Measurements from ENCODE around the gene RAD51B. TPM values are rescaled to one million over a fixed set of nuclear protein-coding genes. Genes with fewer than 3 reads are reported as not detected.

RAD51B gene
- polyA plus RNA-seq, 4 donors = 10.6 to 13.2 (median 11.3) TPM

DNA sequence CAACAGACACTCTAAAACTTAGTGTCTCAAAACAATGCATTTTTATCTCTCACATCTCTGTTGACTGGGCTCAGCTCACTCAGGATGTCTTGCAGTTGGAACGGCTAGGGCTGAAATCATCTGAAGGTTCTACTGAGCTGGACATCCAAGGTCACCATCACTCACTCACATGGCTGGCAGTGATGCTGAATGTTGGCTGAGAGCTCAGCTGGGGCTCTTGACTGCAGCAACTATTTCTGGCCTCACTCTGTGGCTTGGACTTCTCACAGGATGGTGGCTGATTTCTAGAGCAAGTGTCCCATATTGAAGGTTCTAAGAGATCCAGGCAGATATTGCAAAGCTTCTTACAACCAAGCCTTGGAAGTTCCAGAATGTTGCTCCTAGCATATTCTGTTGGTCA lies 806.8 kb downstream of the RAD51B start:
- no peak for DNase-seq (ENCODE audit: low read depth in 4 of 4, low spot score in 2 of 4)

DNA sequence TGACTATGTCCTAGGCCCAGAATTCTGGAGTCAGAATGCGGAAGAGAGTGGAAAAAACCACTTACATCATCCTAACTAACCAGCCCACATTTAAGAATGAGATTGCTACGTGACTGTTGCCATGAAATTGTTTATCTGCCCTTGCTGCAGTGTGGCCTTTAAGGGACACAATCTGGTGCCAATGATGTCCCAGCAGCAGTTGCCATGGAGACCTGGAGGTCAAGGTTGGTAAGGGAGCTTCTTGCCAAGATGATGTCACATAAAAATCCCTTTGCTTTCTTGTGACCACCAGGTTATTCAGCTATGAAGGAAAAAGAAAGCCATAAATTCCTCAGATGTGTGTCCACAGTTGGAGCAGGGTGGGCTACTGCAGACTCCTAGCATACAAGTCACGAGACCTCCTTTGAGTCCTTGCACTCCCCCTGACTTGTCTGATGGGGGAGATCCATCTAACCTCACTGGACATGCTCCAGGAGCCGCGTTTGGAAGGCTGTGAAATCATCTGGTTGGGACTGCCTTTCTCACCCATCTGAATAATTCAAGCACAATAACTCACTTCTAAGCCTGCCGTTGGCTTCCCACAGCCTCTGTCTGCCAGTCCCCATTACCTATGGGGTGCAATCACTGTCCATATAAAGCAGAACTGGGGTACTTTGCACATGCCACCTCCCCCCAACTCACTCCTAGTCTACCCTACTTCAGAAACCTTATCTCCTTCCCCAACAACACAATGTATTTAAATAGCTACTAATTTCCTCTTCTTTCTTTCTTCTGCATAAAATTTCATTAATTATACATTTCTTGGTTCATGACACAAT lies 807.7 kb downstream of the RAD51B start:
- no peak for DNase-seq (ENCODE audit: low read depth in 4 of 4, low spot score in 2 of 4)

- no peak for DNase-seq (ENCODE audit: low read depth in 4 of 4, low spot score in 2 of 4)
These were observed 808.5 kb downstream of the RAD51B start for GRCh38 chr14:68627868-68628604.

- no peak for DNase-seq (ENCODE audit: low read depth in 4 of 4, low spot score in 2 of 4)
These were observed 809.2 kb downstream of the RAD51B start for GRCh38 chr14:68628605-68629310.

GRCh38 chr14:68630081-68630571 lies 810.5 kb downstream of the RAD51B start:
- no peak for DNase-seq (ENCODE audit: low read depth in 4 of 4, low spot score in 2 of 4)

GRCh38 chr14:68630611-68631393 lies 811.2 kb downstream of the RAD51B start:
- no peak for DNase-seq (ENCODE audit: low read depth in 4 of 4, low spot score in 2 of 4)

GRCh38 chr14:68631394-68632053 lies 811.9 kb downstream of the RAD51B start:
- DNase-seq (ENCODE audit: low read depth in 4 of 4, low spot score in 2 of 4) = no peak

DNA sequence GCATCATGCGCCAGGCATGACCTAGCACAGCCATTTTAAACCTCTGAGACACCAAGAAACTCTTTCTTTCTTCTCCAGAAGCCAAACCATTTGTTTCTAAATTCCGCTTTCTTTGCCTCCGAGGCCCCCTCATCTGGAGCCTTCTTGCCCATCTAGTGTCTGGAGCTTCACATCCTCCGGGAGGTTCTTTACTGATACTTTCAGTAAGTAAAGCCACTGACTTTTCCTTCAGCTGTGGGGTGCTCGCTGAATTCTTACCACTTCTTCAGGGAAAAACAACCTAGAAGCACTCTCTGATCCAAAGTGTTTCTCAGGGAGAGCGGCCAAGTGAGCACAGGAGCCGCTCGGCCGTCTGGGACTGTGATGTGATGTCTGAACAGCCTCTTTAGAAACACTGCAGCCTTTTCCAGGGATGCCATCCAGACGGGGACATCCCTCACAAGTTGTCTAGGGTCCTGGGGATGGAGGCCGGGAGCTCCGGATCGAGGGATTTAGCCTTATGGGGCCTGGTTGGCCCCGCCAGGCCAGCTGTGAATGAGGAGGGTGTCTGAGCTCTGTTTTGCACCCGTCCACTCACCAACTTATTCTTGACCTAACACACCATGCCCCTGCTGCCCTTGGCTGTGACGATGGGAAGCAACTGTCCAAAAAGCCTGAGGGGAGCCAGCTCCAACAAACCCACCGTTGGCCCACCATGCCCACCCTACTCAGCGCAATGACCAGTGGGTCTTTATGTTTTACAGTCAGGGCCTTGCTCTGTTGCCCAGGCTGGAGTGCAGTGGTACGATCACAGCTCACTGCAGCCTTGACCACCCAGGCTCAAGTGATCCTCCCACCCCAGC lies 812.7 kb downstream of the RAD51B start:
- no peak for DNase-seq (ENCODE audit: low read depth in 4 of 4, low spot score in 2 of 4)

GRCh38 chr14:68633131-68633991 lies 813.8 kb downstream of the RAD51B start:
- DNase-seq (ENCODE audit: low read depth in 4 of 4, low spot score in 2 of 4) = peak in 1 of 4 donors; percentile 71

GRCh38 chr14:68634332-68634731 lies 814.8 kb downstream of the RAD51B start:
- DNase-seq (ENCODE audit: low read depth in 4 of 4, low spot score in 2 of 4) = peak in 1 of 4 donors; percentile 68

- no peak for DNase-seq (ENCODE audit: low read depth in 4 of 4, low spot score in 2 of 4)
These were observed 815.5 kb downstream of the RAD51B start for GRCh38 chr14:68634874-68635595.

GRCh38 chr14:68636597-68636996 lies 817.0 kb downstream of the RAD51B start:
- DNase-seq (ENCODE audit: low read depth in 4 of 4, low spot score in 2 of 4) = no peak

DNA sequence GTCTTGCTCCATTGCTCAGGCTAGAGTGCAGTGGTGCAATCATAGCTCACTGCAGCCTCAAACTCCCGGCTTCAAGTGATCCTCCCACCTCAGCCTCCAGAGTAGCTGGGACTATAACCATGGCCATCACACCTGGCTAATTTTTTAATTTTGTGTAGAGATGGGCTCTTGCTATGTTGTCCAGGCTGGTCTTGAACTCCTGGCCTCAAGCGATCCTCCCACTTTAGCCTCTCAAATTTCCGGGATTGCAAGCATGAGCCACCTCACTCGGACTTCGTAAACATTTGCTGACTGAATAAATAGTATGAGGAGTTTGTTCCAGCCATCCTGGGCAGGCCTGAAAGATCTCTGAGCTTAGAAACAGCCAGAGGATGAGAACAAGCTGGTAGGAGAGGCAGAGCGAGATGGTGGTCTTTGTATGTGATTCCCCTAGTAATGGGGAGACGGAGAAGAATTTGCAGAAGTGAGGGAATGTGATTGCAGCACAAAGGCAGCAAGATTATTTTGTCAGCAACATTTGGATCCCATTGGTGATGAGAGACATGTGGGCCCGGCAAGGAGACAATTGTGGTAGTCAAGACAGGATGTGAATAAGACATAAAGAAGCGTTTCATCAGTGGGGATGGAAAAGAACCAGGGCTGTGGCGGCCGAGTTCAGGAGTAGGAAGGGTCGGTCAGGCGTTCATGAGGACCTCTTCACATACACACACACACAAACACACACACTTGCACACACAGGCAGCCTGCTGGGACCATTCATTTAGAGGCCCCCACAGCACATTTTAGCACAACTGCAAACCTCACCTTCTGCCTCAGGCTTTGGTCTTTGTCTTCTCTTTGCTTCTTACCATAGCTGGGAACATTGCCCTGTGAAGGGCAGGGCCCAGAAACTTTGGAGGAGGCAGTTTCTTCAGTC lies 817.8 kb downstream of the RAD51B start:
- DNase-seq (ENCODE audit: low read depth in 4 of 4, low spot score in 2 of 4) = no peak

GRCh38 chr14:68638141-68638999 lies 818.8 kb downstream of the RAD51B start:
- DNase-seq (ENCODE audit: low read depth in 4 of 4, low spot score in 2 of 4) = peak in 1 of 4 donors; percentile 61
